GM23248 (cell line): Measurements from ENCODE around the gene UNC13A.

Experiments
- EZH2 ChIP-seq: fragments of 200-600 bp; sonication (generic); IDR thresholded peaks from 2 replicates; pipeline ENCODE4 v1.6.1; 2018; ENCODE audit warnings: antibody characterized with exemption, mild to moderate bottlenecking; ENCODE audit not compliant: insufficient read depth, poor library complexity, severe bottlenecking
- EZH2phosphoT487 ChIP-seq: fragments of 200-600 bp; sonication (generic); IDR thresholded peaks from 2 replicates; pipeline ENCODE4 v1.6.1; 2018; ENCODE audit warnings: antibody characterized with exemption, moderate library complexity, mild to moderate bottlenecking, low read depth; ENCODE audit not compliant: insufficient read depth

- TF ChIP-seq EZH2 (no peak), EZH2phosphoT487 (no peak)
Measured at GRCh38 chr19:17676295-17676694, 11.9 kb downstream of the UNC13A start.
